ENCODE results near the gene PALD1. TPM values are rescaled to one million over a fixed set of nuclear protein-coding genes. Genes with fewer than 3 reads are reported as not detected.

The PALD1 gene
- total RNA-seq, 1 donor, result not detected

DNA sequence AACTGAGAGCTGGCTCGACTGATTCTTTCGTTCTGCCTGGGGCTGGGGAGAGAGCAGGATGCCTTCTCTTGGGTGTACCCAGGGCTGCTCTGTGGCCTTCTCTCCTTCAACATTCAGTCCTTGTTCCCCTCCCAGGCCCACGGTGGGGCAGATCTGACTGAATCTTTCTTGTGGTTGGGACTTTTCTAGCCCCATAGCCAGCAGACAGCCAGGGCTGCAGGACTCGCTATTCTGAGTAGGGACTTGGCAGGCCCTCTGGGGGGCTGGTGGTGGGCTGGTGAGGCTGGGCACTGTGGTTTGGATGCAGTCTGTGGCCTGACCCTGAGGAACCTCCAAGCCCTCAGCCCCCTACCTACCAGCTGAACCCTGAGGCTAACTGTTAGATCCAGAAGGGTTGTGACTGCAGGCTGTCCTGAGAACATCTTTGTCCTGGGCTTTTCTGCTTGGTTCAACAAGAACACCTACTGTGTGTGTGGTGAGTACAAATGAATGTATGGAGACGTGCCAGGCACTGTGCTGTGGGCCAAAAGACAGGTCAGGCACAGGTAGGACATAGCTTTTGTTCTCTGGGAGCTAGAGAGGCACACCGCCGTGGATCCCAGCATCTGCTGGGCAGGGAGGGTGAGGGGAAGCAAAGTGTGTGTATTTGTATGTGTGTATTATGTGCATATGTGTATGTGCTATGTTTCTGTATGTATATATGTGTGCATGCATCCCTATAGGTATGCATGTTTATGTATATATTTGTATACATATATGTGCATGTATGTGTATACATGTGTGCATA is 2.1 kb upstream of the PALD1 start:
- TF ChIP-seq, protein P1, sequence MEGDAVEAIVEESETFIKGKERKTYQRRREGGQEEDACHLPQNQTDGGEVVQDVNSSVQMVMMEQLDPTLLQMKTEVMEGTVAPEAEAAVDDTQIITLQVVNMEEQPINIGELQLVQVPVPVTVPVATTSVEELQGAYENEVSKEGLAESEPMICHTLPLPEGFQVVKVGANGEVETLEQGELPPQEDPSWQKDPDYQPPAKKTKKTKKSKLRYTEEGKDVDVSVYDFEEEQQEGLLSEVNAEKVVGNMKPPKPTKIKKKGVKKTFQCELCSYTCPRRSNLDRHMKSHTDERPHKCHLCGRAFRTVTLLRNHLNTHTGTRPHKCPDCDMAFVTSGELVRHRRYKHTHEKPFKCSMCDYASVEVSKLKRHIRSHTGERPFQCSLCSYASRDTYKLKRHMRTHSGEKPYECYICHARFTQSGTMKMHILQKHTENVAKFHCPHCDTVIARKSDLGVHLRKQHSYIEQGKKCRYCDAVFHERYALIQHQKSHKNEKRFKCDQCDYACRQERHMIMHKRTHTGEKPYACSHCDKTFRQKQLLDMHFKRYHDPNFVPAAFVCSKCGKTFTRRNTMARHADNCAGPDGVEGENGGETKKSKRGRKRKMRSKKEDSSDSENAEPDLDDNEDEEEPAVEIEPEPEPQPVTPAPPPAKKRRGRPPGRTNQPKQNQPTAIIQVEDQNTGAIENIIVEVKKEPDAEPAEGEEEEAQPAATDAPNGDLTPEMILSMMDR (IDR thresholded peaks at IDR 0.05; ENCODE audit: insufficient read depth, low read depth, low read length), result no peak
- H3K4me3 ChIP-seq (ENCODE audit: low read depth, low read length), result no peak overlapping the region
- DNase-seq (ENCODE audit: low read depth), result no peak

DNA sequence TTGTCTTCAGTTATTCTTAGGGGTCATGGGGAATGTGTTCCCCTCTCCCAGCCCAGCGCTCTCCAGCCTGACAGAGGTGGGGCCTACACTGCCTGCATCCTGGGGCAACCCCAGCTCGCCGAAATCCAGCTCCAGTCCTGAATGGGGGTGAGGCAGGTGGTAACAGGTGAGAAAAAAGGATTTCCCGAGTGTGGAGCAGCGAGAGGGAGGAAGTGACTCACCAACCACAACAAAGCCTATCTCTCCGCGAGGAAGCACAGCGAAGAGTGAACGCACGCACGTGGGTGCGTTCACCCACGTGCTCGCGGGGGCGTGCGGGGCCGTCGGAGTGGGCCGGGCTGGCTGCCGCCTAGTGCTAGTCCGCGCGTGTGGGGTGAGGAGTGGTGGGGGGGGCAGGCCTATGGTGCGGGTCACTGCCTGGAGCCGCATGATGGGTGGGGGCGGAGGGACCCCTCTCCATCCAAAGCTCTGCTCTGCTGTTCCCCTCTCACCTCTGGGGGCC is 855 bp upstream of the PALD1 start:
- no peak for DNase-seq (ENCODE audit: low read depth)
- H3K4me3 ChIP-seq (ENCODE audit: low read depth, low read length), result peak overlapping the region; percentile 53
- TF ChIP-seq, protein P1 (IDR thresholded peaks at IDR 0.05; ENCODE audit: insufficient read depth, low read depth, low read length), result no peak

DNA sequence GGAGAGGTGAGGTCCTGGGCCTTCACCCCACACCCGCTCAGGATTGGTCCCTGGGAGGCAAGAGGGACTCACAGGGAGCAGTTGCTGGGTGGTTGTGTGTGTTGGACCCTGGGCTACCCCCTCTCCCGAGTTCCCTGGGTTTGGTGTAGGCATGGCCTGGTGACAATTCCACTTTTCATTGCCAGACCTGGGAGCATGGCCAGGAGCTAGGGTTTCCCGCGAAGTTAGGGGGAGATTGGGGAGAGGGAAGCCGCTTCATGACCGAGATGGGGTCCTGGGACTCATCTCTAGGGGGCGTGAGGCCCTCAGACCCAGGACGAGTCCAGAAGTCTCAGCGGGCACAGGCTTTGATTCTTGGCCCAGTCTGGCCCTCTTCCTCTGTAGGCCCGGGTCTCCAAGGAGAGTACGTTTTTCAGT is 606 bp downstream of the PALD1 start:
- DNase-seq (ENCODE audit: low read depth), result no peak
- TF ChIP-seq, protein P1 (IDR thresholded peaks at IDR 0.05; ENCODE audit: insufficient read depth, low read depth, low read length), result no peak
- H3K4me3 ChIP-seq (ENCODE audit: low read depth, low read length), result peak overlapping the region; percentile 53

DNA sequence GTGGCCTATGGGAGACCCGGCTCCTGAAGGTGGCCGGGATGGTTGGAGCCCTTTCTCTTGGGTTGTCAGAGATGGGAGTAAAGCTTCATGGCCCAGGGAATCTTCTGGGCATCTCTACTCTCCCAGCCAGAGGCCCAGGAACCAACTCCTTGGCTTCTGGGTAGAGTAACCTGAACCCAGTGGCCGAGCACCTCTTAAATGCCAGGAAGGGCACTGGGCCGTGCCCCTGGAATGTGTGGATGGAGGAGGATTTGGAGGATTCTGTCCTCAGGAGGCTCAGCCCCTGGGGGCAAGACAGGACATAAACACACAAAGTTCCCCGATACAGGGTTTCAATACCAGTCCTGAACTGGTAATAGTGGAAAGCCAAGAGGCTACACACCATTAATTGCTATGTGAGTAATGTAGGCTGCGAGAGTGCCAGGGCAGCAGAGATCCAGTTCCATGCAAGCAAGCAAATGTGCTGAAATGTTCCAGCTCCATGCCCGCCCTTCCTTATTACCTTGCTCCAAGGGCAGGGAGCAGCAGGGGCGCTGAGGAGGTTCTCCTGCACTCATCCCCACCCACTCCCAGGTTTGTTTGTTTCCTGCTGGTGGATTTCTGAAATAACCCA is 1.2 kb downstream of the PALD1 start:
- DNase-seq (ENCODE audit: low read depth), result no peak
- H3K4me3 ChIP-seq (ENCODE audit: low read depth, low read length), result no peak overlapping the region
- TF ChIP-seq, protein P1 (IDR thresholded peaks at IDR 0.05; ENCODE audit: insufficient read depth, low read depth, low read length), result no peak

DNA sequence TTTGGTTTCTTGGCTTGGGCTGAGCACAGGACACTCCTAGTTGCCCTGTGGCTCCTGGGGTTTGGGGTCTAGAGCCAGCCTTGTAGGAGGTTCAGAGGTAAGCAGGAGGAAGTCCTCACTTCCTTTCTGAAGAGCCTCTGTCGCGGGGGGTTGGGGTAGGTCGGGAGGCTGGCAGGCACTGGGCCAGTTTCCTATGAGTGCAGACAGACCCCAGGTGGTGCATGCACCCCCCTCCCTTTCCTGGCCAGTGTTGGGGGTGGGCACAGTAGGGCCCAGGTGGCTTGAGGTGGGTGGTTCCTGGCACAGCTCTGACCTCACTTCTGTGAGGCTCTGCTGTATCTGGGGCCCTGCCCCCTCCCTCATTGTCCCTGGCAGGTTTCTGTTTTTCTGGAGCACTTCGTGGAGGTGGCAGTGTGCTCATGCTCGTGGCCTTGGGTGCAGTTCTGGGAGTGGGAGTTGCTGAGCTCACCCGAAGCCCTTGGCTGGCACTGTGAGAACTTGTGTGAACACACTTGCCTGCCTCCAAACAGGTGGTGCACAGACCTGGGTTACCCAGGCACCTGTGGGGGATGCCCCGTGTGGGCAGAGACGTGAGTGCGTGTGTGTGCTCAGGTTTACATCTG is 1.8 kb downstream of the PALD1 start:
- TF ChIP-seq, protein P1 (IDR thresholded peaks at IDR 0.05; ENCODE audit: insufficient read depth, low read depth, low read length), result no peak
- no peak overlapping the region for H3K4me3 ChIP-seq (ENCODE audit: low read depth, low read length)
- DNase-seq (ENCODE audit: low read depth), result no peak

DNA sequence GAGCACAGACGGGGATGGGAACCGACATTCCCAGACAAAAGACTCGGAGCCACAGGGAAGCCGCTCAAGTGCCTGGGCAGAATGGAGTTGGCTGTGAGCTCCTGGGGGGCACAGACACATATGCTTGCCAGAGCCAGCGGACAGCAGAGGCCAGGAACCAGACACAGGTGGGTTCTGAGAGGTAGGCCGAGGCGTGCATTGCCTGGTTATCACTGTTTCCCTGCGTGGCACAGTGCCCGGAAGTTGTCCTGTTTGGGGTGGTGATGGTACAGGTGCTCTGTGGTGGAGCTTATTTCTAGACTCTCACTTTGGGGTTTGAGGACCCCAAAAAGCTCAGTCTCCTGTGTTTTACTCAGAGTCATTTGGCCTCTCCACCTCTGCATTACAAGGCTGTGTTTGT is 2.5 kb downstream of the PALD1 start:
- TF ChIP-seq, protein P1 (IDR thresholded peaks at IDR 0.05; ENCODE audit: insufficient read depth, low read depth, low read length), result no peak
- DNase-seq (ENCODE audit: low read depth), result no peak
- H3K4me3 ChIP-seq (ENCODE audit: low read depth, low read length), result no peak overlapping the region
